Panc1 (cell line): ENCODE measurements around the gene ULK3.

Experiments
- POLR2AphosphoS5 ChIP-seq: IDR thresholded peaks from 2 replicates; pipeline ENCODE4 v1.6.1; 2012; ENCODE audit warnings: mild to moderate bottlenecking, low read depth, low read length, moderate library complexity
- SIN3A ChIP-seq: IDR thresholded peaks from 2 replicates; pipeline ENCODE4 v1.6.1; 2012; ENCODE audit warnings: low read depth, mild to moderate bottlenecking, low read length, moderate library complexity, borderline replicate concordance; ENCODE audit not compliant: insufficient read depth
- TF ChIP-seq, protein P1 (sequence below): fragments of 450-650 bp; IDR thresholded peaks from 2 replicates; pipeline ENCODE4 v1.5.1; 2017; ENCODE audit warnings: mild to moderate bottlenecking
- TF ChIP-seq, protein P2 (sequence below), 2 experiments: IDR thresholded peaks; 2 replicates each; pipeline ENCODE4 v1.6.1; 2011 to 2012; ENCODE audit warnings: low read depth in 2 of 2, control low read depth in 1 of 2, low read length in 1 of 2, mild to moderate bottlenecking in 1 of 2, moderate library complexity in 1 of 2; ENCODE audit not compliant: insufficient read depth in 1 of 2

DNA sequence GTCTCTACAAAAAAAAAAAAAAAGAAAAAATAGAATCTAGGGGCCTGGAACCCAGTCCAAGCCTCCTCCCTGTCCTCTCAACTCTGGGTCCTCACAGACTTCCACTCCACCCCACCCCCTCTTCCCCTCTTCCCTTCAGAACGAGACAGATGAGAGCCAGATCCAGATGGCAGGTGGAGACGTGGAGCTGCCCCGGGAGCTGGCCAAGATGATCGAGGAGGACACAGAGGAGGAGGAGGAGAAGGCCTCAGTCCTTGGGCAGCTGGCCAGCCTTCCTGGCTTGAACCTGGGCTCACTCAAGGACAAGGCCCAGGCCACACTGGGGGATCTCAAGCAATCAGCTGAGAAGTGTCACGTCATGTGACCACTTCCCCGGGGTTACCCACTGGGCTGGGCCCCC lies 13.0 kb downstream of the ULK3 start:
- TF ChIP-seq, protein P1, sequence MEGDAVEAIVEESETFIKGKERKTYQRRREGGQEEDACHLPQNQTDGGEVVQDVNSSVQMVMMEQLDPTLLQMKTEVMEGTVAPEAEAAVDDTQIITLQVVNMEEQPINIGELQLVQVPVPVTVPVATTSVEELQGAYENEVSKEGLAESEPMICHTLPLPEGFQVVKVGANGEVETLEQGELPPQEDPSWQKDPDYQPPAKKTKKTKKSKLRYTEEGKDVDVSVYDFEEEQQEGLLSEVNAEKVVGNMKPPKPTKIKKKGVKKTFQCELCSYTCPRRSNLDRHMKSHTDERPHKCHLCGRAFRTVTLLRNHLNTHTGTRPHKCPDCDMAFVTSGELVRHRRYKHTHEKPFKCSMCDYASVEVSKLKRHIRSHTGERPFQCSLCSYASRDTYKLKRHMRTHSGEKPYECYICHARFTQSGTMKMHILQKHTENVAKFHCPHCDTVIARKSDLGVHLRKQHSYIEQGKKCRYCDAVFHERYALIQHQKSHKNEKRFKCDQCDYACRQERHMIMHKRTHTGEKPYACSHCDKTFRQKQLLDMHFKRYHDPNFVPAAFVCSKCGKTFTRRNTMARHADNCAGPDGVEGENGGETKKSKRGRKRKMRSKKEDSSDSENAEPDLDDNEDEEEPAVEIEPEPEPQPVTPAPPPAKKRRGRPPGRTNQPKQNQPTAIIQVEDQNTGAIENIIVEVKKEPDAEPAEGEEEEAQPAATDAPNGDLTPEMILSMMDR: no peak
- TF ChIP-seq SIN3A (no peak), POLR2AphosphoS5 (no peak)
- TF ChIP-seq, protein P2, sequence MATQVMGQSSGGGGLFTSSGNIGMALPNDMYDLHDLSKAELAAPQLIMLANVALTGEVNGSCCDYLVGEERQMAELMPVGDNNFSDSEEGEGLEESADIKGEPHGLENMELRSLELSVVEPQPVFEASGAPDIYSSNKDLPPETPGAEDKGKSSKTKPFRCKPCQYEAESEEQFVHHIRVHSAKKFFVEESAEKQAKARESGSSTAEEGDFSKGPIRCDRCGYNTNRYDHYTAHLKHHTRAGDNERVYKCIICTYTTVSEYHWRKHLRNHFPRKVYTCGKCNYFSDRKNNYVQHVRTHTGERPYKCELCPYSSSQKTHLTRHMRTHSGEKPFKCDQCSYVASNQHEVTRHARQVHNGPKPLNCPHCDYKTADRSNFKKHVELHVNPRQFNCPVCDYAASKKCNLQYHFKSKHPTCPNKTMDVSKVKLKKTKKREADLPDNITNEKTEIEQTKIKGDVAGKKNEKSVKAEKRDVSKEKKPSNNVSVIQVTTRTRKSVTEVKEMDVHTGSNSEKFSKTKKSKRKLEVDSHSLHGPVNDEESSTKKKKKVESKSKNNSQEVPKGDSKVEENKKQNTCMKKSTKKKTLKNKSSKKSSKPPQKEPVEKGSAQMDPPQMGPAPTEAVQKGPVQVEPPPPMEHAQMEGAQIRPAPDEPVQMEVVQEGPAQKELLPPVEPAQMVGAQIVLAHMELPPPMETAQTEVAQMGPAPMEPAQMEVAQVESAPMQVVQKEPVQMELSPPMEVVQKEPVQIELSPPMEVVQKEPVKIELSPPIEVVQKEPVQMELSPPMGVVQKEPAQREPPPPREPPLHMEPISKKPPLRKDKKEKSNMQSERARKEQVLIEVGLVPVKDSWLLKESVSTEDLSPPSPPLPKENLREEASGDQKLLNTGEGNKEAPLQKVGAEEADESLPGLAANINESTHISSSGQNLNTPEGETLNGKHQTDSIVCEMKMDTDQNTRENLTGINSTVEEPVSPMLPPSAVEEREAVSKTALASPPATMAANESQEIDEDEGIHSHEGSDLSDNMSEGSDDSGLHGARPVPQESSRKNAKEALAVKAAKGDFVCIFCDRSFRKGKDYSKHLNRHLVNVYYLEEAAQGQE (IDR thresholded peaks at IDR 0.05; ENCODE audit: insufficient read depth in 1 of 2, low read depth in 2 of 2, low read length in 1 of 2): no peak
